GM21723 (cell line): ENCODE results near the gene ZNF471.

Experiments used
- ATAC-seq: cut with Tn5 transposase; IDR thresholded peaks from one replicate; pipeline ENCODE4 v1.9.1; 2021; ENCODE audit warnings: mild to moderate bottlenecking, moderate library complexity; ENCODE audit not compliant: unreplicated experiment

The ZNF471 gene

GRCh38 chr19:56572589-56572988 is 64.9 kb downstream of the ZNF471 start:
- no peak for ATAC-seq

DNA sequence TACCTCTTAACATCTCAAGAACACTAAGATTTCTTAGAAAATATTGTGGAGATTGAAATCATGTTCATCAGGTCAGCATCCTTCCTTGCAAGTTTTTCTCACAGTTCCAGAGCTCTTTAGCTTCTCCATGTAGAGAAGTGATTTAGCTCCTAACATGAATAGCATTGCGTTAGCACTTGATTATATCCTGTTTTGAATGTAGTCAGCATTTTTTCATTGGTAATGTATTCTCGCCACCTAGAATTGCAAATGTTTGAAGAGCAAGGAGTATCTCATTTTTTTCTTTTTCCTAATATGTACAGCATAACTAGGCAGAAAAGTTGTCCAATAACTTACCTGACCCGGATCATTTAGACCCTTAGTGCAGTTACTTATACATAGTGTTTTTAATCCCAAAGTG is 66.3 kb downstream of the ZNF471 start:
- no peak for ATAC-seq

GRCh38 chr19:56577719-56578602 is 70.3 kb downstream of the ZNF471 start:
- no peak for ATAC-seq
